HG02571 (cell line): ENCODE data around the gene LAMA1.
"Not testable (repeated sequence)": the region's sequence is repeated elsewhere in the genome, so short reads cannot be mapped to it uniquely, and the experiment has no call there.

Experiments
- ATAC-seq: cut with Tn5 transposase; IDR thresholded peaks from one replicate; pipeline ENCODE4 v1.9.1; 2021; ENCODE audit warnings: mild to moderate bottlenecking, moderate library complexity; ENCODE audit not compliant: unreplicated experiment

Gene LAMA1

GRCh38 chr18:7117390-7118355, at the start of gene LAMA1:
TSS of gene LAMA1 (minus strand) at chr18:7117797. CDS start at chr18:7117720, 77 bp downstream.
- ATAC-seq: no peak

- no peak for ATAC-seq
These were observed 48.3 kb upstream of the LAMA1 start for GRCh38 chr18:7165846-7166393.

GRCh38 chr18:7164323-7165004, 46.9 kb upstream of the LAMA1 start:
- no peak for ATAC-seq

- ATAC-seq: no peak
These were observed 40.6 kb upstream of the LAMA1 start for GRCh38 chr18:7158216-7158615.

GRCh38 chr18:7157760-7158159, 40.2 kb upstream of the LAMA1 start:
- ATAC-seq: no peak

- ATAC-seq: no peak
These were observed 38.3 kb upstream of the LAMA1 start for GRCh38 chr18:7155887-7156286.

- no peak for ATAC-seq
These were observed 37.5 kb upstream of the LAMA1 start for GRCh38 chr18:7155092-7155491.

GRCh38 chr18:7152440-7152839, 34.8 kb upstream of the LAMA1 start:
- no peak for ATAC-seq

GRCh38 chr18:7147399-7147798, 29.8 kb upstream of the LAMA1 start:
- no peak for ATAC-seq

- ATAC-seq: no peak
These were observed 28.5 kb upstream of the LAMA1 start for GRCh38 chr18:7146067-7146466.

- not testable (repeated sequence) for ATAC-seq
These were observed 27.3 kb upstream of the LAMA1 start for GRCh38 chr18:7144921-7145320.

- no peak for ATAC-seq
These were observed 23.7 kb upstream of the LAMA1 start for GRCh38 chr18:7141287-7141686.

GRCh38 chr18:7139409-7139808, 21.8 kb upstream of the LAMA1 start:
- no peak for ATAC-seq

GRCh38 chr18:7133181-7133580, 15.6 kb upstream of the LAMA1 start:
- ATAC-seq: no peak

GRCh38 chr18:7132356-7133150, 15.0 kb upstream of the LAMA1 start:
- no peak for ATAC-seq

- no peak for ATAC-seq
These were observed 4.8 kb upstream of the LAMA1 start for GRCh38 chr18:7122376-7122775.

GRCh38 chr18:7116792-7117389, 706 bp downstream of the LAMA1 start:
- no peak for ATAC-seq

- no peak for ATAC-seq
These were observed 1.4 kb downstream of the LAMA1 start for GRCh38 chr18:7116001-7116730.

GRCh38 chr18:7112936-7113335, 4.7 kb downstream of the LAMA1 start:
- ATAC-seq: no peak

GRCh38 chr18:7111134-7111533, 6.5 kb downstream of the LAMA1 start:
- ATAC-seq: no peak
